IMR-90 (cell line): ENCODE results near the gene HOXD12. TPM values are rescaled to one million over a fixed set of nuclear protein-coding genes. Genes with fewer than 3 reads are reported as not detected.

Experiments
- ATAC-seq: fragments of 200-7000 bp; cut with Tn5 transposase; 2 replicates; pipeline ENCODE4 v1.9.1; 2020; ENCODE audit warnings: low read depth, mild to moderate bottlenecking, moderate library complexity
- BruUV-seq: library from RNA; stranded (reverse); fragments of 400-500 nt; replicated peaks from 2 replicates; lab custom pipeline; 2021; lab: Mats Ljungman, UMichigan
- CTCF ChIA-PET: fragments of 300-600 bp; formaldehyde crosslinking; extraction: SDS; loops from one replicate; lab custom pipeline; 2021; ENCODE audit warnings: antibody characterized with exemption; lab: Yijun Ruan, JAX
- POLR2A ChIA-PET: fragments of 300-600 bp; sonication (Branson Sonifier 250); formaldehyde crosslinking; loops from one replicate; lab custom pipeline; 2022; ENCODE audit warnings: antibody characterized with exemption; ENCODE audit not compliant: unreplicated experiment; lab: Charles Lee
- DNase-seq: peaks from one replicate; pipeline ENCODE4 v3.0.0; 2013
- H2AFZ ChIP-seq: replicated peaks from 2 replicates; pipeline ENCODE3; 2013; ENCODE audit warnings: low read length, mild to moderate bottlenecking; ENCODE audit not compliant: poor library complexity
- H2AK5ac ChIP-seq: 2 replicates; pipeline ENCODE4 v1.6.1; 2013; ENCODE audit warnings: low read depth, low read length, inconsistent platforms
- H2AK9ac ChIP-seq: replicated peaks from 2 replicates; pipeline ENCODE3; 2013; ENCODE audit warnings: mild to moderate bottlenecking, low read depth, low read length, moderate library complexity; ENCODE audit not compliant: poor library complexity
- H2BK120ac ChIP-seq: 2 replicates; pipeline ENCODE4 v1.6.1; 2013; ENCODE audit warnings: low read depth, low read length, inconsistent platforms
- H2BK15ac ChIP-seq: 3 replicates; pipeline ENCODE4 v1.6.1; 2013; ENCODE audit warnings: low read depth, low read length, inconsistent platforms
- H2BK20ac ChIP-seq: 2 replicates; pipeline ENCODE4 v1.6.1; 2013; ENCODE audit warnings: low read depth, mild to moderate bottlenecking, inconsistent platforms, low read length, moderate library complexity
- H2BK5ac ChIP-seq: 2 replicates; pipeline ENCODE4 v1.6.1; 2013; ENCODE audit warnings: mild to moderate bottlenecking, low read depth, low read length, inconsistent platforms; ENCODE audit not compliant: poor library complexity, severe bottlenecking
- H3K14ac ChIP-seq: replicated peaks from 2 replicates; pipeline ENCODE4 v1.6.1; 2013; ENCODE audit warnings: low read depth, low read length, inconsistent platforms
- H3K18ac ChIP-seq: 2 replicates; pipeline ENCODE4 v1.6.1; 2013; ENCODE audit warnings: low read depth, low read length, control low read depth
- H3K23ac ChIP-seq: 2 replicates; pipeline ENCODE4 v1.6.1; 2013; ENCODE audit warnings: low read depth, low read length, inconsistent platforms
- H3K27ac ChIP-seq: 2 replicates; pipeline ENCODE4 v1.5.1; 2013; ENCODE audit warnings: mild to moderate bottlenecking, control low read depth, low read length; ENCODE audit not compliant: insufficient read depth
- H3K27me3 ChIP-seq: 2 replicates; pipeline ENCODE4 v1.6.1; 2013; ENCODE audit warnings: low read length; ENCODE audit not compliant: control insufficient read depth, insufficient read depth
- H3K36me3 ChIP-seq: 2 replicates; pipeline ENCODE4 v1.6.1; 2013; ENCODE audit warnings: low read length, mixed read lengths; ENCODE audit not compliant: control insufficient read depth, insufficient read depth
- H3K4ac ChIP-seq: 2 replicates; pipeline ENCODE4 v1.6.1; 2013; ENCODE audit warnings: low read depth, low read length, inconsistent platforms
- H3K4me1 ChIP-seq: 2 replicates; pipeline ENCODE4 v1.6.1; 2013; ENCODE audit warnings: low read length, mixed read lengths; ENCODE audit not compliant: control insufficient read depth, insufficient read depth
- H3K4me2 ChIP-seq: 2 replicates; pipeline ENCODE4 v1.6.1; 2013; ENCODE audit warnings: low read depth, mild to moderate bottlenecking, control low read depth, low read length, moderate library complexity
- H3K4me3 ChIP-seq: 2 replicates; pipeline ENCODE4 v1.5.1; 2013; ENCODE audit warnings: low read depth, mild to moderate bottlenecking, control low read depth, low read length, moderate library complexity; ENCODE audit not compliant: insufficient read depth
- H3K56ac ChIP-seq: 2 replicates; pipeline ENCODE4 v1.6.1; 2013; ENCODE audit warnings: low read length, inconsistent platforms; ENCODE audit not compliant: insufficient read depth; ENCODE audit errors: extremely low read depth
- H3K79me1 ChIP-seq, 2 experiments: 2 replicates each; pipeline ENCODE4 v1.6.1; 2013; ENCODE audit warnings: low read length in 2 of 2, inconsistent platforms in 1 of 2, low read depth in 1 of 2
- H3K9ac ChIP-seq: 2 replicates; pipeline ENCODE4 v1.6.1; 2013; ENCODE audit warnings: low read depth, low read length, control low read depth
- H3K9me1 ChIP-seq: 2 replicates; pipeline ENCODE4 v1.6.1; 2013; ENCODE audit warnings: low read length, inconsistent platforms; ENCODE audit not compliant: insufficient read depth
- H3K9me3 ChIP-seq: 2 replicates; pipeline ENCODE4 v1.6.1; 2013; ENCODE audit warnings: low read length; ENCODE audit not compliant: control insufficient read depth, insufficient read depth
- H4K20me1 ChIP-seq: 2 replicates; pipeline ENCODE4 v1.6.1; 2013; ENCODE audit warnings: low read length, inconsistent platforms; ENCODE audit not compliant: insufficient read depth
- H4K5ac ChIP-seq: 2 replicates; pipeline ENCODE4 v1.6.1; 2013; ENCODE audit warnings: mild to moderate bottlenecking, low read depth, low read length, control low read depth
- H4K8ac ChIP-seq, 2 experiments: 2 replicates each; pipeline ENCODE4 v1.6.1; 2013; ENCODE audit warnings: low read depth in 2 of 2, low read length in 2 of 2, control low read depth in 1 of 2, inconsistent platforms in 1 of 2
- H4K91ac ChIP-seq: 2 replicates; pipeline ENCODE4 v1.6.1; 2013; ENCODE audit warnings: low read depth, low read length, inconsistent platforms; ENCODE audit not compliant: insufficient read depth
- BHLHE40 ChIP-seq: fragments of 150-350 bp; IDR thresholded peaks from 2 replicates; pipeline ENCODE4 v1.6.1; 2016; ENCODE audit warnings: mild to moderate bottlenecking, low read depth, low read length
- CEBPB ChIP-seq: IDR thresholded peaks from 2 replicates; pipeline ENCODE4 v1.6.1; 2012; ENCODE audit warnings: low read depth, low read length, improper control_type of control experiment
- CHD1 ChIP-seq: IDR thresholded peaks from 2 replicates; pipeline ENCODE4 v1.6.1; 2012; ENCODE audit warnings: low read depth, low read length, improper control_type of control experiment
- ELK1 ChIP-seq: fragments of 150-350 bp; IDR thresholded peaks from 2 replicates; pipeline ENCODE4 v1.6.1; 2016; ENCODE audit warnings: low read depth, mild to moderate bottlenecking, low read length, moderate library complexity, borderline replicate concordance
- MAZ ChIP-seq: IDR thresholded peaks from 2 replicates; pipeline ENCODE4 v1.6.1; 2012; ENCODE audit warnings: low read depth, mild to moderate bottlenecking, low read length, improper control_type of control experiment, moderate library complexity, borderline replicate concordance
- MXI1 ChIP-seq: IDR thresholded peaks from 2 replicates; pipeline ENCODE4 v1.6.1; 2012; ENCODE audit warnings: low read depth, mild to moderate bottlenecking, low read length, moderate library complexity, borderline replicate concordance
- NFE2L2 ChIP-seq: fragments of 150-350 bp; IDR thresholded peaks from 2 replicates; pipeline ENCODE4 v1.6.1; 2016; ENCODE audit warnings: low read depth, mild to moderate bottlenecking, low read length
- POLR2A ChIP-seq: IDR thresholded peaks from 2 replicates; pipeline ENCODE4 v1.6.1; 2012; ENCODE audit warnings: mild to moderate bottlenecking, low read depth, low read length
- RAD21 ChIP-seq: IDR thresholded peaks from 2 replicates; pipeline ENCODE4 v1.6.1; 2012; ENCODE audit warnings: low read length, improper control_type of control experiment
- RCOR1 ChIP-seq: IDR thresholded peaks from 2 replicates; pipeline ENCODE4 v1.6.1; 2012; ENCODE audit warnings: mild to moderate bottlenecking, low read length, improper control_type of control experiment; ENCODE audit not compliant: insufficient replicate concordance
- RFX5 ChIP-seq: IDR thresholded peaks from 2 replicates; pipeline ENCODE4 v1.8.0; 2012; ENCODE audit warnings: low read depth, mild to moderate bottlenecking, low read length, moderate library complexity
- SMC3 ChIP-seq: fragments of 150-350 bp; IDR thresholded peaks from 2 replicates; pipeline ENCODE4 v1.6.1; 2016; ENCODE audit warnings: low read depth, mild to moderate bottlenecking, antibody characterized with exemption, low read length, moderate library complexity
- USF2 ChIP-seq: fragments of 150-350 bp; IDR thresholded peaks from 2 replicates; pipeline ENCODE4 v1.6.1; 2017; ENCODE audit warnings: mild to moderate bottlenecking, antibody characterized with exemption, low read length, low read depth
- WGBS, 2 experiments: methylation state at CpG; one replicate each; pipeline versions ENCODE4 v1.1.5 to v1.1.7; 2013; ENCODE audit warnings: missing lambda C conversion rate in 2 of 2; ENCODE audit not compliant: insufficient read length in 1 of 2; ENCODE audit errors: extremely low coverage in 2 of 2; 5-methylcytosine and 5-hydroxymethylcytosine counted together
- dilution Hi-C: fragments of 300-500 bp; cut with HindIII; formaldehyde crosslinking; loops from one replicate; pipeline ENCODE4 v1.14.3; 2018; ENCODE audit warnings: low sequenced_read_pairs; ENCODE audit not compliant: unreplicated experiment
- in situ Hi-C: fragments of 300-500 bp; cut with MboI; formaldehyde crosslinking; loops from 3 replicates; pipeline ENCODE4 v1.14.3; 2019; ENCODE audit warnings: low sequenced_read_pairs, inconsistent platforms, mixed read lengths
- intact Hi-C: fragments of 100-400 bp; cut with micrococcal nuclease; formaldehyde crosslinking; loops from 2 replicates; pipeline ENCODE4 v1.10.0; 2022
- polyA plus RNA-seq, 3 experiments: library from polyadenylated mRNA; depleted of rRNA; stranded (reverse); fragments of >200 nt; gene quantifications; 2 replicates each; pipeline ENCODE4 v1.2.3, GENCODE V29; 2012; ENCODE audit warnings: low replicate concordance in 1 of 3
- total RNA-seq: library from RNA; depleted of rRNA; stranded (reverse); fragments of >200 nt; gene quantifications from 2 replicates; pipeline ENCODE4 v1.2.3, GENCODE V29; 2012

Gene HOXD12
- total and polyA plus RNA-seq, 2 of the 4 experiments (the other 2 are of a cell fraction) = not detected

- H4K5ac ChIP-seq = no peak overlapping the region
- H3K4me2 ChIP-seq = no peak overlapping the region
- BruUV-seq = no TSS peak
- ChIA-PET POLR2A (no interaction called here), CTCF (no interaction called here)
- peaks cover 84% of the 10 kb centered on the region for H3K27me3 ChIP-seq
- H3K79me1 ChIP-seq = no peaks in the 10 kb centered on the region
- H3K9me3 ChIP-seq = peaks cover 6% of the 10 kb centered on the region; the same call in 1 of the 2 replicates
- dilution Hi-C loops (no loop called here), in situ Hi-C loops (no loop called here), intact Hi-C loops (no loop called here)
- H4K20me1 ChIP-seq = no peaks in the 10 kb centered on the region
- no peak overlapping the region for H2BK120ac ChIP-seq
- H3K18ac ChIP-seq = no peak overlapping the region
- H3K27ac ChIP-seq = no peak overlapping the region
- no peaks in the 10 kb centered on the region for H3K36me3 ChIP-seq
- H3K4ac ChIP-seq = no peak overlapping the region
- no peak overlapping the region for H2BK20ac ChIP-seq
- no peak overlapping the region for H2BK5ac ChIP-seq
- no peak overlapping the region for H2AK9ac ChIP-seq
- no peak overlapping the region for H3K4me3 ChIP-seq
- no peak overlapping the region for H4K91ac ChIP-seq
- no peaks in the 10 kb centered on the region for H3K9me1 ChIP-seq
- WGBS, 2 experiments = 2% methylated on average over 9 of the region's 29 CpGs; no CpG with 5 or more reads in 1 of the 2 experiments
- TF ChIP-seq MAZ (no peak), ELK1 (no peak), BHLHE40 (no peak), NFE2L2 (no peak), CHD1 (no peak), USF2 (no peak), RCOR1 (no peak), SMC3 (no peak), POLR2A (no peak), CEBPB (no peak), RAD21 (no peak), MXI1 (no peak), RFX5 (no peak)
- H4K8ac ChIP-seq = no peak overlapping the region
- H3K9ac ChIP-seq = no peak overlapping the region
- DNase-seq (no peak), ATAC-seq (no peak)
- no peak overlapping the region for H3K23ac ChIP-seq
- no peak overlapping the region for H3K56ac ChIP-seq
- no peak overlapping the region for H2AK5ac ChIP-seq
- H3K14ac ChIP-seq = no peak overlapping the region
- no peaks in the 10 kb centered on the region for H3K4me1 ChIP-seq
- H2BK15ac ChIP-seq = no peak overlapping the region
- H2AFZ ChIP-seq = no peak overlapping the region
Observed at GRCh38 chr2:176072951-176073904, 26.4 kb upstream of the HOXD12 start.
